ENCODE results near the gene IL20RA. TPM values are rescaled to one million over a fixed set of nuclear protein-coding genes. Genes with fewer than 3 reads are reported as not detected.

Gene IL20RA
- total RNA-seq, 1 experiment from 2014 or later, result 1.6 TPM

DNA sequence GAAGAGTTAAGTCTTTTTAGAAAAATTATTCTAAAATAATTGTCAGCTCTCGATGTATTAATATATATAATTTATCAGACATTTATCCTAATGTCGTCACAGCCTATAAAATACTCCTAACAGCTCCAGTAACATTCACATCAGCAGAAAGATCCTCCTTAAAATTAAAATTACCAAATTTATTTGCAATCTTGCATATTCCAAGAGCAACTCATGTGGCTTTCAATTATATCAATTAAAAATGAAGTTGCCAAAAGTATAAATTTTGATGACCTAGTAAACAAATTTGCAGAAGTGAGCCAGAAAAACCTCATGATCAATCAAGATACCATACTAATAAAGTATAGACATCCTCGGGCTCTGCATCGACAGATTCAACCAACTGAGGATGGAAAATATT is 60.2 kb downstream of the IL20RA start:
- intact Hi-C loops (cut with micrococcal nuclease; ENCODE audit: unreplicated experiment), result no loop called here
- H3K9me3 Mint-ChIP-seq (ENCODE audit: unreplicated experiment), result no peaks in the 10 kb centered on the region
- BruUV-seq (replicated peaks), result no TSS peak
- H3K27ac Mint-ChIP-seq (ENCODE audit: unreplicated experiment), result no peak overlapping the region
- Histone ChIP-seq H3K4me1 (peaks cover 5% of the 10 kb centered on the region; the same call in 1 of the 2 replicates), H3K4me3 (ENCODE audit: low read depth, low read length) (no peak overlapping the region), H3K9me3 (no peaks in the 10 kb centered on the region), H3K36me3 (ENCODE audit: control insufficient read depth, insufficient read depth, low read length) (no peaks in the 10 kb centered on the region), H3K27me3 (replicated peaks; ENCODE audit: control insufficient read depth, insufficient read depth, low read length) (no peaks in the 10 kb centered on the region; the same call in 1 of the 2 replicates)
- TF ChIP-seq, protein P1, sequence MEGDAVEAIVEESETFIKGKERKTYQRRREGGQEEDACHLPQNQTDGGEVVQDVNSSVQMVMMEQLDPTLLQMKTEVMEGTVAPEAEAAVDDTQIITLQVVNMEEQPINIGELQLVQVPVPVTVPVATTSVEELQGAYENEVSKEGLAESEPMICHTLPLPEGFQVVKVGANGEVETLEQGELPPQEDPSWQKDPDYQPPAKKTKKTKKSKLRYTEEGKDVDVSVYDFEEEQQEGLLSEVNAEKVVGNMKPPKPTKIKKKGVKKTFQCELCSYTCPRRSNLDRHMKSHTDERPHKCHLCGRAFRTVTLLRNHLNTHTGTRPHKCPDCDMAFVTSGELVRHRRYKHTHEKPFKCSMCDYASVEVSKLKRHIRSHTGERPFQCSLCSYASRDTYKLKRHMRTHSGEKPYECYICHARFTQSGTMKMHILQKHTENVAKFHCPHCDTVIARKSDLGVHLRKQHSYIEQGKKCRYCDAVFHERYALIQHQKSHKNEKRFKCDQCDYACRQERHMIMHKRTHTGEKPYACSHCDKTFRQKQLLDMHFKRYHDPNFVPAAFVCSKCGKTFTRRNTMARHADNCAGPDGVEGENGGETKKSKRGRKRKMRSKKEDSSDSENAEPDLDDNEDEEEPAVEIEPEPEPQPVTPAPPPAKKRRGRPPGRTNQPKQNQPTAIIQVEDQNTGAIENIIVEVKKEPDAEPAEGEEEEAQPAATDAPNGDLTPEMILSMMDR (IDR thresholded peaks at IDR 0.05; ENCODE audit: insufficient read depth in 1 of 2, low read depth in 1 of 2, low read length in 1 of 2, severe bottlenecking in 1 of 2, unreplicated experiment in 1 of 2), result no peak
- POLR2A ChIA-PET, result no interaction called here
- no peaks in the 10 kb centered on the region for H3K36me3 Mint-ChIP-seq (ENCODE audit: insufficient read depth, unreplicated experiment)
- CTCF ChIA-PET, result no interaction called here
- H3K4me3 Mint-ChIP-seq (ENCODE audit: unreplicated experiment), result no peak overlapping the region
- no peaks in the 10 kb centered on the region for H3K27me3 Mint-ChIP-seq (ENCODE audit: insufficient read depth, unreplicated experiment)
- DNase-seq, result no peak
- no peaks in the 10 kb centered on the region for H3K4me1 Mint-ChIP-seq (ENCODE audit: low read depth, unreplicated experiment)

DNA sequence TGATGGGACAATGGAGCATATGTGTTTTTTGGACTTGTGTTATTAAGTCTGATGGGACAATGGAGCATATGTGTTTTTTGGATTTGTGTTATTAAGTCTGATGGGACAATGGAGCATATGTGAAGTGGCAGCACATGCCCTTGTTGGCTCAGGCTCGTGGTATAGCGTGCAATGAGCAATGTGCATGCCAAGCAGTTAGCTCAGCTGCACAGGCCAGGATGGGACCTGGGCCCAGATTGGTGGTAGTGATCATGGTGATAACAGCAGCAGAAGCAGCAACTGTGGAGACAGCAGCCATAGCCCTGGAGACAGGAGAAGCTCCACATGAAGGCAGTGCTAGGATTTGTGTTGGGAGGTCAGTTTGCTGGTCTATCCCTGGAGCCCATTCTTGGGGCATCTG is 61.1 kb downstream of the IL20RA start:
- no peaks in the 10 kb centered on the region for H3K36me3 ChIP-seq (ENCODE audit: control insufficient read depth, insufficient read depth, low read length)
- ChIA-PET POLR2A (interaction anchor here (0.6 kb wide), 1 partner anchor 11 kb away, joined by 3 read pairs; no protein-coding TSS in a partner anchor), CTCF (no interaction called here)
- H3K9me3 Mint-ChIP-seq (ENCODE audit: unreplicated experiment), result no peaks in the 10 kb centered on the region
- TF ChIP-seq, protein P1 (IDR thresholded peaks at IDR 0.05; ENCODE audit: insufficient read depth in 1 of 2, low read depth in 1 of 2, low read length in 1 of 2, severe bottlenecking in 1 of 2, unreplicated experiment in 1 of 2), result no peak
- H3K9me3 ChIP-seq, result no peaks in the 10 kb centered on the region
- intact Hi-C loops (cut with micrococcal nuclease; ENCODE audit: unreplicated experiment), result no loop called here
- no peak overlapping the region for H3K4me3 Mint-ChIP-seq (ENCODE audit: unreplicated experiment)
- H3K4me1 ChIP-seq, result no peaks in the 10 kb centered on the region
- BruUV-seq (replicated peaks), result no TSS peak
- H3K27ac Mint-ChIP-seq (ENCODE audit: unreplicated experiment), result no peak overlapping the region
- DNase-seq, result no peak
- H3K4me1 Mint-ChIP-seq (ENCODE audit: low read depth, unreplicated experiment), result no peaks in the 10 kb centered on the region
- no peak overlapping the region for H3K4me3 ChIP-seq (ENCODE audit: low read depth, low read length)
- no peaks in the 10 kb centered on the region; the same call in 1 of the 2 replicates for H3K27me3 ChIP-seq (replicated peaks; ENCODE audit: control insufficient read depth, insufficient read depth, low read length)
- H3K36me3 Mint-ChIP-seq (ENCODE audit: insufficient read depth, unreplicated experiment), result no peaks in the 10 kb centered on the region
- H3K27me3 Mint-ChIP-seq (ENCODE audit: insufficient read depth, unreplicated experiment), result peaks cover 2% of the 10 kb centered on the region

DNA sequence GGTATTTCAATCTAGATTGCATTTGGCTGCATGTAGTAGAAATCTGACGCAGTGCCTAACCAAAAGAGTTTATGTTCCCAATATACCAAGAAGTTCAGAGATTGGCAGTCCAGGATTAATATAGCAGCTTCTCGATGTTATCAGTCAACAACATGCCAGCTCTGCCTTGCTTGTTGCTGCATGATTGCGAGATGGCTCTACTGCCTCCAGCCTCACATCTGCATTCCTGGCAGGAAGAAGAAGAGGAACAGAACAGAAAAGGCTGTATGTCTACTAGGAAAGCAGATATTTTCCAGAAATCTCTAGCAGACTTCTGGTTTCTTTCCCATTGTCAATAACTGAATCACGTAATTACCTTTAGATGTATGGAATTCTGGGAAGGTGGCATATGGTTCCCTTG is 61.8 kb downstream of the IL20RA start:
- CTCF ChIA-PET, result no interaction called here
- Mint-ChIP-seq H3K4me1 (ENCODE audit: low read depth, unreplicated experiment) (no peaks in the 10 kb centered on the region), H3K27ac (ENCODE audit: unreplicated experiment) (no peak overlapping the region), H3K4me3 (ENCODE audit: unreplicated experiment) (no peak overlapping the region), H3K36me3 (ENCODE audit: insufficient read depth, unreplicated experiment) (no peaks in the 10 kb centered on the region), H3K27me3 (ENCODE audit: insufficient read depth, unreplicated experiment) (peaks cover 2% of the 10 kb centered on the region), H3K9me3 (ENCODE audit: unreplicated experiment) (no peaks in the 10 kb centered on the region)
- BruUV-seq (replicated peaks), result no TSS peak
- no peaks in the 10 kb centered on the region for H3K9me3 ChIP-seq
- DNase-seq, result no peak
- intact Hi-C loops (cut with micrococcal nuclease; ENCODE audit: unreplicated experiment), result no loop called here
- H3K36me3 ChIP-seq (ENCODE audit: control insufficient read depth, insufficient read depth, low read length), result no peaks in the 10 kb centered on the region
- H3K4me1 ChIP-seq, result no peaks in the 10 kb centered on the region
- POLR2A ChIA-PET, result no interaction called here
- H3K4me3 ChIP-seq (ENCODE audit: low read depth, low read length), result no peak overlapping the region
- TF ChIP-seq, protein P1 (IDR thresholded peaks at IDR 0.05; ENCODE audit: insufficient read depth in 1 of 2, low read depth in 1 of 2, low read length in 1 of 2, severe bottlenecking in 1 of 2, unreplicated experiment in 1 of 2), result no peak
- H3K27me3 ChIP-seq (replicated peaks; ENCODE audit: control insufficient read depth, insufficient read depth, low read length), result no peaks in the 10 kb centered on the region; the same call in 1 of the 2 replicates

All from Caco-2 (cell line).